HG03108 (cell line): ENCODE measurements around the gene CABP1.
A peak's percentile ranks its signal among the peaks of the same experiment; 100 is the strongest.

Experiments used
- ATAC-seq: cut with Tn5 transposase; IDR thresholded peaks from one replicate; pipeline ENCODE4 v1.9.1; 2021; ENCODE audit warnings: moderate library complexity; ENCODE audit not compliant: unreplicated experiment

CABP1 gene

GRCh38 chr12:120690978-120691377 is 50.6 kb downstream of the CABP1 start:
- no peak for ATAC-seq

GRCh38 chr12:120692524-120693033 is 52.2 kb downstream of the CABP1 start:
- no peak for ATAC-seq

GRCh38 chr12:120693848-120694247 is 53.4 kb downstream of the CABP1 start:
- no peak for ATAC-seq

GRCh38 chr12:120696626-120697025 is 56.2 kb downstream of the CABP1 start:
- no peak for ATAC-seq

- ATAC-seq, result no peak
These were observed 56.9 kb downstream of the CABP1 start for GRCh38 chr12:120697344-120697743.

- ATAC-seq, result no peak
These were observed 58.2 kb downstream of the CABP1 start for GRCh38 chr12:120698665-120699064.

- no peak for ATAC-seq
These were observed 59.1 kb downstream of the CABP1 start for GRCh38 chr12:120699553-120699952.

- no peak for ATAC-seq
These were observed 60.5 kb downstream of the CABP1 start for GRCh38 chr12:120700886-120701285.

- no peak for ATAC-seq
These were observed 62.2 kb downstream of the CABP1 start for GRCh38 chr12:120702637-120703036.

- no peak for ATAC-seq
These were observed 63.0 kb downstream of the CABP1 start for GRCh38 chr12:120703311-120703942.

- no peak for ATAC-seq
These were observed 65.2 kb downstream of the CABP1 start for GRCh38 chr12:120705618-120706017.

GRCh38 chr12:120706029-120706428 is 65.6 kb downstream of the CABP1 start:
- no peak for ATAC-seq

- no peak for ATAC-seq
These were observed 68.2 kb downstream of the CABP1 start for GRCh38 chr12:120708651-120709050.

- ATAC-seq, result peak; percentile 52
These were observed 69.8 kb downstream of the CABP1 start, which contains the start of gene UNC119B for GRCh38 chr12:120710031-120710804. Gene UNC119B, plus strand, starts transcription at chr12:120710458. Its CDS starts 17 bp downstream, at chr12:120710475.

- ATAC-seq, result peak; percentile 34
These were observed 70.4 kb downstream of the CABP1 start for GRCh38 chr12:120710805-120711296.

- no peak for ATAC-seq
These were observed 71.0 kb downstream of the CABP1 start for GRCh38 chr12:120711411-120711810.

GRCh38 chr12:120712610-120713009 is 72.2 kb downstream of the CABP1 start:
- no peak for ATAC-seq

GRCh38 chr12:120713861-120714482 is 73.5 kb downstream of the CABP1 start:
- ATAC-seq, result peak; percentile 35
